K562 (cell line): ENCODE measurements around the gene SLC44A5. TPM values are rescaled to one million over a fixed set of nuclear protein-coding genes. Genes with fewer than 3 reads are reported as not detected.

ENCODE experiments used
- ATAC-seq: fragments of 200-7000 bp; cut with Tn5 transposase; 3 replicates; pipeline ENCODE4 v1.9.1; 2020; ENCODE audit warnings: moderate library complexity
- BruUV-seq: library from RNA; stranded (reverse); fragments of 400-500 nt; replicated peaks from 2 replicates; lab custom pipeline; 2021; lab: Mats Ljungman, UMichigan
- CTCF ChIA-PET: fragments of 300-600 bp; formaldehyde crosslinking; extraction: SDS; loops from one replicate; lab custom pipeline; 2021; ENCODE audit warnings: low intra/inter-chr PET ratio; lab: Yijun Ruan, JAX
- POLR2A ChIA-PET: fragments of 300-600, 350-650 bp; sonication (Branson Sonifier 250); formaldehyde crosslinking; extraction: SDS; loops from one replicate; lab custom pipeline; 2021; ENCODE audit warnings: antibody characterized with exemption, inconsistent platforms; lab: Yijun Ruan, JAX
- DNase-seq, 4 experiments: peaks; one replicate each; pipeline versions ENCODE4 v3.0.0 to v3.0.0-alpha.2; 2011 to 2018; ENCODE audit warnings: low spot score in 3 of 4, mixed read lengths in 3 of 4; ENCODE audit errors: extremely low read depth in 1 of 4
- FAIRE-seq: peaks from 2 replicates; lab custom pipeline; 2011; peaks lifted over from hg19 to GRCh38; lab: Jason Lieb, UNC
- H2AFZ ChIP-seq: 2 replicates; pipeline ENCODE4 v1.6.0; 2011; ENCODE audit warnings: low read depth, low read length, control low read depth, inconsistent platforms
- H3K27ac ChIP-seq: fragments of 200-600 bp; 3 replicates; pipeline ENCODE4 v1.8.0; 2011; ENCODE audit warnings: low read depth, mild to moderate bottlenecking, control low read depth, inconsistent platforms, low read length, moderate library complexity, mixed read lengths; ENCODE audit errors: extremely low read depth
- H3K27me3 ChIP-seq, 2 experiments: fragments of 300-600 bp in 1 of 2; 2 replicates in 1 of 2; 3 replicates in 1 of 2; pipeline versions ENCODE4 v1.6.0 to v1.8.0; 2011; ENCODE audit warnings: inconsistent platforms in 2 of 2, low read length in 2 of 2, mild to moderate bottlenecking in 1 of 2, mixed read lengths in 1 of 2, moderate library complexity in 1 of 2; ENCODE audit not compliant: control insufficient read depth in 2 of 2, insufficient read depth in 2 of 2
- H3K36me3 ChIP-seq: fragments of 300-600 bp; 3 replicates; pipeline ENCODE4 v1.8.0; 2011; ENCODE audit warnings: mild to moderate bottlenecking, low read length, inconsistent platforms; ENCODE audit not compliant: control insufficient read depth, insufficient read depth
- H3K4me1 ChIP-seq, 2 experiments: fragments of 200-600 bp in 1 of 2; replicated peaks in 1 of 2; 2 replicates in 1 of 2; 3 replicates in 1 of 2; pipeline versions ENCODE4 v1.5.1 to v1.8.0; 2011; ENCODE audit warnings: inconsistent platforms in 2 of 2, low read length in 2 of 2, mild to moderate bottlenecking in 1 of 2, mixed read lengths in 1 of 2, moderate library complexity in 1 of 2; ENCODE audit not compliant: control insufficient read depth in 2 of 2, insufficient read depth in 2 of 2
- H3K4me2 ChIP-seq: 2 replicates; pipeline ENCODE4 v1.6.1; 2011; ENCODE audit warnings: low read length, control low read depth, inconsistent platforms, mixed read lengths; ENCODE audit not compliant: insufficient read depth
- H3K4me3 ChIP-seq: fragments of 200-600 bp; sonication (generic), shearing (Covaris generic); 2 replicates; pipeline ENCODE4 v1.5.1; 2016; ENCODE audit warnings: control low read depth, inconsistent platforms
- H3K79me2 ChIP-seq: fragments of 200-600 bp; 3 replicates; pipeline ENCODE4 v1.8.0; 2011; ENCODE audit warnings: low read length, inconsistent platforms; ENCODE audit not compliant: control insufficient read depth, insufficient read depth
- H3K9ac ChIP-seq, 2 experiments: 2 replicates each; pipeline versions ENCODE4 v1.6.0 to v1.6.1; 2011; ENCODE audit warnings: low read depth in 2 of 2, low read length in 2 of 2, control low read depth in 1 of 2, inconsistent platforms in 1 of 2, mild to moderate bottlenecking in 1 of 2, mixed read lengths in 1 of 2; ENCODE audit not compliant: insufficient read depth in 1 of 2
- H3K9me1 ChIP-seq: one replicate; pipeline ENCODE4 v1.6.0; 2011; ENCODE audit warnings: inconsistent platforms, mild to moderate bottlenecking, low read length, moderate library complexity; ENCODE audit not compliant: control insufficient read depth, insufficient read depth
- H3K9me3 ChIP-seq: replicated peaks from 2 replicates; pipeline ENCODE4 v1.5.1; 2011; ENCODE audit warnings: low read depth, low read length, inconsistent platforms; ENCODE audit not compliant: control insufficient read depth, insufficient read depth
- H4K20me1 ChIP-seq: replicated peaks from 2 replicates; pipeline ENCODE4 v1.6.1; 2011; ENCODE audit warnings: low read length, inconsistent platforms, mixed read lengths; ENCODE audit not compliant: control insufficient read depth, insufficient read depth
- ARHGAP35 ChIP-seq: fragments of 450-650 bp; IDR thresholded peaks from 2 replicates; pipeline ENCODE4 v1.6.1; 2018; ENCODE audit not compliant: partially characterized antibody
- GATAD2B ChIP-seq: fragments of 450-650 bp; IDR thresholded peaks from 2 replicates; pipeline ENCODE4 v1.6.1; 2017; ENCODE audit warnings: mild to moderate bottlenecking, borderline replicate concordance
- NFIC ChIP-seq: fragments of 450-650 bp; IDR thresholded peaks from 2 replicates; pipeline ENCODE4 v1.6.1; 2017; ENCODE audit warnings: mild to moderate bottlenecking, inconsistent platforms
- PHF21A ChIP-seq: fragments of 450-650 bp; IDR thresholded peaks from 2 replicates; pipeline ENCODE4 v1.6.1; 2017; ENCODE audit warnings: low read depth, borderline replicate concordance
- SREBF1 ChIP-seq: fragments of 150-350 bp; IDR thresholded peaks from 2 replicates; pipeline ENCODE4 v1.6.1; 2014; ENCODE audit warnings: antibody characterized with exemption, low read depth, low read length, borderline replicate concordance
- TAL1 ChIP-seq: fragments of 450-650 bp; IDR thresholded peaks from 2 replicates; pipeline ENCODE4 v1.6.1; 2016; ENCODE audit warnings: mild to moderate bottlenecking
- ZFP30 ChIP-seq: fragments of 250-450 bp; sonication (Bioruptor Pico); IDR thresholded peaks from 2 replicates; pipeline ENCODE4 v1.8.0; 2022; ENCODE audit warnings: moderate library complexity, mild to moderate bottlenecking, inconsistent platforms, borderline replicate concordance
- ZNF184 ChIP-seq: sonication (generic); formaldehyde crosslinking; IDR thresholded peaks from 2 replicates; pipeline ENCODE4 v1.5.0; 2020; ENCODE audit warnings: missing genetic modification reagents
- ZNF316 ChIP-seq: fragments of 450-650 bp; IDR thresholded peaks from 2 replicates; pipeline ENCODE4 v1.6.1; 2016
- ZNF75A ChIP-seq: fragments of 450-650 bp; formaldehyde crosslinking; IDR thresholded peaks from 2 replicates; pipeline ENCODE4 v1.4.0; 2020; ENCODE audit warnings: mild to moderate bottlenecking
- WGBS: fragments of 100-300 bp; shearing (Covaris generic); methylation state at CpG from one replicate; pipeline ENCODE4 v1.1.6; 2016; ENCODE audit warnings: low coverage, mixed read lengths; ENCODE audit not compliant: insufficient coverage; ENCODE audit errors: missing lambda C conversion rate; 5-methylcytosine and 5-hydroxymethylcytosine counted together
- in situ Hi-C: fragments of 300-500 bp; cut with MboI; formaldehyde crosslinking; loops from 4 replicates; pipeline ENCODE4 v1.15.0; 2018; ENCODE audit warnings: inconsistent platforms, mixed read lengths
- intact Hi-C: fragments of 100-400 bp; cut with micrococcal nuclease; formaldehyde crosslinking; loops from 2 replicates; pipeline ENCODE4 v1.14.2; 2022
- polyA plus RNA-seq, 8 experiments: library from polyadenylated mRNA; depleted of rRNA in 4 of 8; stranded (reverse) in 5 of 8; unstranded in 3 of 8; fragments of >200 nt; fragmentation: Nextera tagmentation in 2 of 8; fragmentation: Illumina TruSeq in 1 of 8; extraction: Ambion mirVana in 2 of 8; extraction: Trizol in 1 of 8; gene quantifications; 2 replicates each; pipeline versions ENCODE4 v1.2.1 to v1.2.3, GENCODE V29; 2011 to 2014; ENCODE audit warnings: inconsistent platforms in 1 of 8, missing spikeins in 1 of 8
- total RNA-seq, 7 experiments: library from RNA; depleted of rRNA in 6 of 7; stranded (reverse); fragments of >200 nt in 6 of 7; fragmentation: Illumina TruSeq in 2 of 7; extraction: Trizol in 2 of 7; gene quantifications; 2 replicates each; pipeline versions ENCODE4 v1.2.1 to v1.2.3, GENCODE V29; 2011 to 2021; ENCODE audit warnings: low replicate concordance in 1 of 7
- TF ChIP-seq, protein P1 (sequence below): fragments of 250-450 bp; sonication (Bioruptor Pico); IDR thresholded peaks from 2 replicates; pipeline ENCODE4 v1.8.0; 2022; ENCODE audit warnings: inconsistent platforms

SLC44A5 gene
- total and polyA plus RNA-seq, 9 of the 15 experiments (the other 6 are each of a cell fraction or from before 2014, with no cell fraction given) = 1.2 to 10.1 (median 3.2) TPM

DNA sequence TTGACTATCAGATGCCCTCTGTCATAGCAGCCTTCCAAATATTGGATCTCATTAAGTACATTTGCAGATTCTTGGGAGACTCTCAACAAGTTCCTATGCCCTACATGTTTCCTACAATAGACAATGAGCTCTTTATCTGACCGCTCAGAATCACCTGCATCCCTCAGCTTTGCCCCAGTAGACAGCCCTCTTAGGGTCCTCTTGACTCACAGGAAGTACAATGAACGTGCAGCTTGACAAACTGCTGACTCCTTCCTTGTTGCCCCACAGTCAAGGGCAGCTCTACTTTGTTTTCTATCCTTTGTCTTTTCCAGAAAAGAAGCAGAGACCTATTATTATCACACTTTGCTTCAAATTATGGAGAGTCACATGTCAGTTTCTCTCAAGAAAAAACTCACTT lies 27.6 kb downstream of the SLC44A5 start:
- Histone ChIP-seq H3K9ac (no peak overlapping the region), H3K27me3 (no peaks in the 10 kb centered on the region), H3K4me1 (no peaks in the 10 kb centered on the region), H3K9me3 (no peaks in the 10 kb centered on the region), H3K27ac (no peak overlapping the region), H3K9me1 (no peaks in the 10 kb centered on the region), H2AFZ (no peak overlapping the region), H3K79me2 (no peaks in the 10 kb centered on the region), H3K36me3 (no peaks in the 10 kb centered on the region), H3K4me2 (no peak overlapping the region), H4K20me1 (no peaks in the 10 kb centered on the region), H3K4me3 (no peak overlapping the region)
- intact Hi-C loops (loop anchor here (2.0 kb wide), 1 partner anchor 316 kb away; no protein-coding TSS in a partner anchor), in situ Hi-C loops (no loop called here)
- BruUV-seq = no TSS peak
- FAIRE-seq (no peak), ATAC-seq (no peak), DNase-seq (no peak)
- TF ChIP-seq ZNF184 (CRISPR knock-in tag) (no peak), PHF21A (no peak), ARHGAP35 (no peak), GATAD2B (no peak), ZNF75A (no peak), TAL1 (no peak), NFIC (0 out of 2 replicates have a peak, but pooled peaks have one; percentile 68), SREBF1 (no peak), ZNF316 (0 out of 2 replicates have a peak, but pooled peaks have one; percentile 3), ZFP30 (no peak)
- TF ChIP-seq, protein P1, sequence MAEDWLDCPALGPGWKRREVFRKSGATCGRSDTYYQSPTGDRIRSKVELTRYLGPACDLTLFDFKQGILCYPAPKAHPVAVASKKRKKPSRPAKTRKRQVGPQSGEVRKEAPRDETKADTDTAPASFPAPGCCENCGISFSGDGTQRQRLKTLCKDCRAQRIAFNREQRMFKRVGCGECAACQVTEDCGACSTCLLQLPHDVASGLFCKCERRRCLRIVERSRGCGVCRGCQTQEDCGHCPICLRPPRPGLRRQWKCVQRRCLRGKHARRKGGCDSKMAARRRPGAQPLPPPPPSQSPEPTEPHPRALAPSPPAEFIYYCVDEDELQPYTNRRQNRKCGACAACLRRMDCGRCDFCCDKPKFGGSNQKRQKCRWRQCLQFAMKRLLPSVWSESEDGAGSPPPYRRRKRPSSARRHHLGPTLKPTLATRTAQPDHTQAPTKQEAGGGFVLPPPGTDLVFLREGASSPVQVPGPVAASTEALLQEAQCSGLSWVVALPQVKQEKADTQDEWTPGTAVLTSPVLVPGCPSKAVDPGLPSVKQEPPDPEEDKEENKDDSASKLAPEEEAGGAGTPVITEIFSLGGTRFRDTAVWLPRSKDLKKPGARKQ (CRISPR knock-in tag) = no peak
- WGBS = 0% methylated on average over 2 of the region's 2 CpGs
- CTCF ChIA-PET = interaction anchor here (1.3 kb wide), 1 partner anchor 318 kb away, joined by 4 read pairs; no protein-coding TSS in a partner anchor
- POLR2A ChIA-PET = interaction anchor here (1.2 kb wide), 1 partner anchor 16 kb away, joined by 4 read pairs; no protein-coding TSS in a partner anchor
